ENCODE data around the gene PAIP2B.

Gene PAIP2B

GRCh38 chr2:71150082-71150816 lies 76.7 kb downstream of the PAIP2B start:
- Histone ChIP-seq H3K4me3 (ENCODE audit: low read depth in 1 of 2, low read length in 2 of 2) (no peak overlapping the region), H3K27me3 (ENCODE audit: control insufficient read depth in 1 of 2, insufficient read depth in 2 of 2, low read length in 2 of 2) (no peaks in the 10 kb centered on the region), H3K27ac (ENCODE audit: low read depth, low read length) (no peak overlapping the region), H3K9me3 (ENCODE audit: low read length) (no peaks in the 10 kb centered on the region), H3K9ac (ENCODE audit: low read length) (no peak overlapping the region), H3K4me1 (ENCODE audit: insufficient read depth, low read length) (no peaks in the 10 kb centered on the region), H3K36me3 (ENCODE audit: insufficient read depth, low read length) (peaks cover 49% of the 10 kb centered on the region)

- Histone ChIP-seq H3K27ac (ENCODE audit: low read depth, low read length) (no peak overlapping the region), H3K4me1 (ENCODE audit: insufficient read depth, low read length) (no peaks in the 10 kb centered on the region), H3K36me3 (ENCODE audit: insufficient read depth, low read length) (peaks cover 66% of the 10 kb centered on the region), H3K4me3 (ENCODE audit: low read depth in 1 of 2, low read length in 2 of 2) (no peak overlapping the region), H3K27me3 (ENCODE audit: control insufficient read depth in 1 of 2, insufficient read depth in 2 of 2, low read length in 2 of 2) (no peaks in the 10 kb centered on the region), H3K9ac (ENCODE audit: low read length) (no peak overlapping the region), H3K9me3 (ENCODE audit: low read length) (no peaks in the 10 kb centered on the region)
These were observed 78.3 kb downstream of the PAIP2B start for GRCh38 chr2:71148506-71149063.

GRCh38 chr2:71143782-71144181 lies 83.1 kb downstream of the PAIP2B start:
- H3K36me3 ChIP-seq (ENCODE audit: insufficient read depth, low read length): peaks cover 88% of the 10 kb centered on the region

GRCh38 chr2:71136174-71136573 lies 90.7 kb downstream of the PAIP2B start:
- H3K9me3 ChIP-seq (ENCODE audit: low read length): no peaks in the 10 kb centered on the region
- no peak overlapping the region for H3K9ac ChIP-seq (ENCODE audit: low read length)
- H3K36me3 ChIP-seq (ENCODE audit: insufficient read depth, low read length): peaks cover 64% of the 10 kb centered on the region
- no peak overlapping the region for H3K27ac ChIP-seq (ENCODE audit: low read depth, low read length)
- no peaks in the 10 kb centered on the region for H3K27me3 ChIP-seq (ENCODE audit: control insufficient read depth in 1 of 2, insufficient read depth in 2 of 2, low read length in 2 of 2)
- H3K4me3 ChIP-seq (ENCODE audit: low read depth in 1 of 2, low read length in 2 of 2): no peak overlapping the region
- peaks cover 11% of the 10 kb centered on the region for H3K4me1 ChIP-seq (ENCODE audit: insufficient read depth, low read length)

More at GRCh38 chr2:71143782-71144181, 83.1 kb downstream of the PAIP2B start:
- Histone ChIP-seq H3K9ac (ENCODE audit: low read length) (no peak overlapping the region), H3K27ac (ENCODE audit: low read depth, low read length) (no peak overlapping the region), H3K9me3 (ENCODE audit: low read length) (no peaks in the 10 kb centered on the region), H3K27me3 (ENCODE audit: control insufficient read depth in 1 of 2, insufficient read depth in 2 of 2, low read length in 2 of 2) (no peaks in the 10 kb centered on the region), H3K4me3 (ENCODE audit: low read depth in 1 of 2, low read length in 2 of 2) (no peak overlapping the region), H3K4me1 (ENCODE audit: insufficient read depth, low read length) (no peaks in the 10 kb centered on the region)

DNA sequence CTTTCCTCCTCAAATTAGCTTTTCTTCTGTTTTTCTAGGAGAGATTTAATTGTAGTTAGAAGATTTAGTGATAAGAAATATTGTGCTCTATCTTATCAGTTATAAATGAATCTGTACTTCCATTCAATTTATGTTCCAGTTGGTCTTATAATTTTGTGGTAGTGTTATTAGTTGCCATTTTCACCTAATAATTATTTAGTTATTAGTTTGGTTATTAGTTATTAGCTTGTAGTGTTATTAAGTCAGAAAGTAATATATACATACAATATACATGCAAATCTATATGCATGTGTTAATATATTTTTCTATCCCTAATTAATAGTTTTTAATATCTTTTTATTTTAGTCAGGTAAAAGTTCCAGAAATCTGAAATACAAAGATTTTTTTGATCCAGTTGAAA lies 93.3 kb downstream of the PAIP2B start:
- H3K36me3 ChIP-seq (ENCODE audit: insufficient read depth, low read length): peaks cover 41% of the 10 kb centered on the region
- H3K27ac ChIP-seq (ENCODE audit: low read depth, low read length): no peak overlapping the region
- H3K27me3 ChIP-seq (ENCODE audit: control insufficient read depth in 1 of 2, insufficient read depth in 2 of 2, low read length in 2 of 2): no peaks in the 10 kb centered on the region
- H3K9me3 ChIP-seq (ENCODE audit: low read length): no peaks in the 10 kb centered on the region
- H3K9ac ChIP-seq (ENCODE audit: low read length): no peak overlapping the region
- peaks cover 18% of the 10 kb centered on the region for H3K4me1 ChIP-seq (ENCODE audit: insufficient read depth, low read length)
- no peak overlapping the region for H3K4me3 ChIP-seq (ENCODE audit: low read depth in 1 of 2, low read length in 2 of 2)

All from muscle layer of colon (tissue), 2 donors.